CD4-positive, alpha-beta T cell (primary cell): ENCODE data around the gene FAM110D. TPM values are rescaled to one million over a fixed set of nuclear protein-coding genes. Genes with fewer than 3 reads are reported as not detected.

Experiments used
- ATAC-seq: fragments of 200-7000 bp; cut with Tn5 transposase; one replicate; pipeline ENCODE4 v1.10.0; 2022; ENCODE audit warnings: mild to moderate bottlenecking; ENCODE audit not compliant: poor library complexity
- CTCF ChIA-PET: fragments of 350-600 bp; sonication (Branson Sonifier 250); formaldehyde crosslinking; loops from one replicate; lab custom pipeline; 2021; ENCODE audit warnings: antibody characterized with exemption, inconsistent platforms; lab: Charles Lee
- POLR2A ChIA-PET: fragments of 350-600 bp; sonication (Branson Sonifier 250); formaldehyde crosslinking; loops from one replicate; lab custom pipeline; 2021; ENCODE audit warnings: antibody characterized with exemption, inconsistent platforms; lab: Charles Lee
- DNase-seq, 14 experiments: peaks; one replicate each; pipeline ENCODE4 v3.0.0-alpha.2; 2013 to 2020; ENCODE audit warnings: mixed read lengths in 2 of 14
- H3K27ac ChIP-seq, 2 donors: one replicate each; pipeline versions ENCODE4 v1.5.1 to v1.7.0; 2013; ENCODE audit warnings: low read length in 2 of 2, low read depth in 1 of 2, mild to moderate bottlenecking in 1 of 2
- H3K27me3 ChIP-seq, 2 experiments: 1 replicate in 1 of 2; 2 replicates in 1 of 2; pipeline versions ENCODE4 v1.6.1 to v1.7.0; 2013; ENCODE audit warnings: low read length in 2 of 2, control low read depth in 1 of 2, mild to moderate bottlenecking in 1 of 2, moderate library complexity in 1 of 2; ENCODE audit not compliant: insufficient read depth in 2 of 2, control insufficient read depth in 1 of 2
- H3K36me3 ChIP-seq: one replicate; pipeline ENCODE4 v1.6.1; 2013; ENCODE audit warnings: low read length, control low read depth; ENCODE audit not compliant: insufficient read depth
- H3K4me1 ChIP-seq: one replicate; pipeline ENCODE4 v1.6.1; 2013; ENCODE audit warnings: low read length, control low read depth; ENCODE audit not compliant: insufficient read depth
- H3K4me3 ChIP-seq: one replicate; pipeline ENCODE4 v1.5.1; 2013; ENCODE audit warnings: mild to moderate bottlenecking, low read length, moderate library complexity
- H3K9me3 ChIP-seq, 2 experiments: 1 replicate in 1 of 2; 2 replicates in 1 of 2; pipeline versions ENCODE4 v1.6.1 to v1.7.0; 2013; ENCODE audit warnings: low read length in 2 of 2, mild to moderate bottlenecking in 2 of 2, control low read depth in 1 of 2, moderate library complexity in 1 of 2; ENCODE audit not compliant: control insufficient read depth in 1 of 2, insufficient read depth in 1 of 2
- H3K27ac Mint-ChIP-seq: one replicate; pipeline ENCODE4 v1.8.0; 2020; ENCODE audit warnings: mixed read lengths
- H3K27me3 Mint-ChIP-seq: one replicate; pipeline ENCODE4 v1.8.0; 2021; ENCODE audit warnings: mixed read lengths
- H3K36me3 Mint-ChIP-seq: one replicate; pipeline ENCODE4 v1.8.0; 2021; ENCODE audit warnings: low read depth, mixed read lengths
- H3K4me1 Mint-ChIP-seq: one replicate; pipeline ENCODE4 v1.8.0; 2021; ENCODE audit warnings: low read depth, mixed read lengths
- H3K4me3 Mint-ChIP-seq: one replicate; pipeline ENCODE4 v1.8.0; 2020; ENCODE audit warnings: mild to moderate bottlenecking, mixed read lengths
- H3K9me3 Mint-ChIP-seq: one replicate; pipeline ENCODE4 v1.8.0; 2020; ENCODE audit warnings: mixed read lengths
- intact Hi-C, 2 experiments: fragments of 100-400 bp; cut with DNase I in 1 of 2; cut with micrococcal nuclease in 1 of 2; formaldehyde crosslinking; loops; one replicate each; pipeline versions ENCODE4 v1.15.1 to v1.9.0; 2023 to 2025; cut with DNase I, micrococcal nuclease
- total RNA-seq, 174 experiments: library from RNA in 2 of 174; stranded (reverse) in 2 of 174; gene quantifications; one replicate each; pipeline ENCODE4 v1.2.3 and lab custom pipeline; 2021 to 2026
- TF ChIP-seq, protein P1 (sequence below): fragments of 200-600 bp; IDR thresholded peaks from one replicate; pipeline ENCODE4 v1.8.0; 2022; ENCODE audit warnings: antibody characterized with exemption, mild to moderate bottlenecking

Gene FAM110D
- total RNA-seq, 2 experiments from 2014 or later: not detected

- Histone ChIP-seq H3K27me3 (peaks cover 10% of the 10 kb centered on the region in 2 experiments), H3K9me3 (no peaks in the 10 kb centered on the region), H3K36me3 (no peaks in the 10 kb centered on the region), H3K4me3 (no peak overlapping the region), H3K27ac (no peak overlapping the region), H3K4me1 (peaks cover 5% of the 10 kb centered on the region)
- POLR2A ChIA-PET: no interaction called here
- CTCF ChIA-PET: interaction anchor here (1.3 kb wide), 1 partner anchor 9 kb away, joined by 3 read pairs; no protein-coding TSS in a partner anchor
- H3K4me1 Mint-ChIP-seq: no peaks in the 10 kb centered on the region
- H3K36me3 Mint-ChIP-seq: no peaks in the 10 kb centered on the region
- intact Hi-C loops: no loop called here
- ATAC-seq (no peak), DNase-seq (no peak)
- no peak overlapping the region for H3K4me3 Mint-ChIP-seq
- no peaks in the 10 kb centered on the region for H3K9me3 Mint-ChIP-seq
- no peak overlapping the region for H3K27ac Mint-ChIP-seq
- TF ChIP-seq, protein P1, sequence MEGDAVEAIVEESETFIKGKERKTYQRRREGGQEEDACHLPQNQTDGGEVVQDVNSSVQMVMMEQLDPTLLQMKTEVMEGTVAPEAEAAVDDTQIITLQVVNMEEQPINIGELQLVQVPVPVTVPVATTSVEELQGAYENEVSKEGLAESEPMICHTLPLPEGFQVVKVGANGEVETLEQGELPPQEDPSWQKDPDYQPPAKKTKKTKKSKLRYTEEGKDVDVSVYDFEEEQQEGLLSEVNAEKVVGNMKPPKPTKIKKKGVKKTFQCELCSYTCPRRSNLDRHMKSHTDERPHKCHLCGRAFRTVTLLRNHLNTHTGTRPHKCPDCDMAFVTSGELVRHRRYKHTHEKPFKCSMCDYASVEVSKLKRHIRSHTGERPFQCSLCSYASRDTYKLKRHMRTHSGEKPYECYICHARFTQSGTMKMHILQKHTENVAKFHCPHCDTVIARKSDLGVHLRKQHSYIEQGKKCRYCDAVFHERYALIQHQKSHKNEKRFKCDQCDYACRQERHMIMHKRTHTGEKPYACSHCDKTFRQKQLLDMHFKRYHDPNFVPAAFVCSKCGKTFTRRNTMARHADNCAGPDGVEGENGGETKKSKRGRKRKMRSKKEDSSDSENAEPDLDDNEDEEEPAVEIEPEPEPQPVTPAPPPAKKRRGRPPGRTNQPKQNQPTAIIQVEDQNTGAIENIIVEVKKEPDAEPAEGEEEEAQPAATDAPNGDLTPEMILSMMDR: no peak
- H3K27me3 Mint-ChIP-seq: peaks cover 36% of the 10 kb centered on the region
Measured at GRCh38 chr1:26153966-26154532, 4.8 kb upstream of the FAM110D start.

DNA sequence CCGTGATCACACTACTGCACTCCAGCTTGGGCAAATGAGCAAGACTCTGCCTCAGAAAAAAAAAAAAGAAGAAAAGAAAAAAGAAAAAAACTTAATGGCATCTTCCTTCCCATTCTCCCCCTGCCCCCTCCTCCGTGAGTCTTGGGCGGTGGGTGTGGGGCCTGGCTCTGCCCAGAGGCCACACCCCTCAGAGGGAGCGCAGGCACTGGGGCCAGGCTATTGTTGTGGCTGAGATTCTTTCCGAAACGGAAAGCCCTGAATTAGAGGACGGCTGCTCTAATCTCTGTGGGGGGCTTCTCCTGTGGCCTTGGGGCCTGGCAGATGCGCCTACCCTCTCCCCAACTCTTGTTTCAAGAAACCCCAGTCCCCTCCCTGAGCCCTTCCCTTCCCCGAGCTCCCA, 4.1 kb upstream of the FAM110D start:
- Histone ChIP-seq H3K27me3 (peaks cover 10 to 17% of the 10 kb centered on the region in 2 experiments), H3K27ac (no peak overlapping the region), H3K4me1 (peaks cover 5% of the 10 kb centered on the region), H3K9me3 (no peaks in the 10 kb centered on the region), H3K36me3 (no peaks in the 10 kb centered on the region), H3K4me3 (no peak overlapping the region)
- intact Hi-C loops: no loop called here
- ATAC-seq: no peak
- POLR2A ChIA-PET: interaction anchor here (0.6 kb wide), 1 partner anchor 356 kb away, joined by 3 read pairs; no protein-coding TSS in a partner anchor
- CTCF ChIA-PET: interaction anchor here (1.3 kb wide), 1 partner anchor 9 kb away, joined by 3 read pairs; no protein-coding TSS in a partner anchor
- TF ChIP-seq, protein P1: no peak
- no peaks in the 10 kb centered on the region for H3K4me1 Mint-ChIP-seq
- peaks cover 43% of the 10 kb centered on the region for H3K27me3 Mint-ChIP-seq
- no peak overlapping the region for H3K27ac Mint-ChIP-seq
- H3K4me3 Mint-ChIP-seq: no peak overlapping the region
- H3K9me3 Mint-ChIP-seq: no peaks in the 10 kb centered on the region
- no peaks in the 10 kb centered on the region for H3K36me3 Mint-ChIP-seq
- no peak for DNase-seq

DNA sequence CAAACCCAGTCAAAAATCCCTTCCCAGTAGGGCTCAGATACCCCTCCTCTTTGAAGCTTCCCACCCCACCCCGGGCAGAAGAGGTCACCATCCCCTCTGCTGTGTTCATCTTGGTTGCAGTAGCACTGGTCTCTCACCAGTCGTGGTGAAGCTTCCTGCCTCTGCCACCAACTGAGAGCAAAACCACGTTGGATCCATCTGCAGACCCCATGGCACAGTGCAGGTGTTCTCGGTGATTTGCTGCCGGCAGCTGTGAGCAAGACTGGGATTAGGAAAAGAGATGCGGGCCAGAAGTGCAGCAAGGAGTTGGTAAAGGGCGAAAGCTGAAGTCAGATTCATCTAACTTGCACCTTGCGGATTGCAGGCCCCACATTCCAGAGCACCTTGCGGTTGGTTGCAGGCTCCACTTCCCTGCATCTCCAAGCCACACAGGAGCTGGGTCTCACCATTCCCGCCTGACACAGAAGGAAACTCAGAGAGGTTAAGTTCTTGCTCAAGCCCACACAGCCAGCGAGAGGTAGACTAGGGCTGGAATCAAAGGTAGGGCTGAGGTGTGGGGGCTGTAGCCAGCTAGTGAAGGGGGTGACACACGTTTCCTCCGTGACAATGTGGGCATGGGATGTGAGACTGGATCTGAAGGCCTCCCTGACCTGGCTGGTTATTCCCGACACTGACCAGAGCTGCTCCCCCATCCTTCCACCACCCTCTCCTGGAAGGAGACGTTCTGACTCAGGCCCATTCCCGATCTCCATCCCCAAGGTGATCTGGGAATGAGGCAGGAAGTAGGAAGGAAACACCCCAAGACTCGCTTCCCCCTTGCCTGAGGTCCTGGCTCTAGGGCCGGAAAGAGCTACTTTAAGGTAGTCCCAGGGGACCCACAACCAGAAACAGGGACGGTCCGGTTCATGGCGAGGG, 3.3 kb upstream of the FAM110D start:
- Mint-ChIP-seq H3K27ac (no peak overlapping the region), H3K4me1 (no peaks in the 10 kb centered on the region), H3K36me3 (no peaks in the 10 kb centered on the region), H3K4me3 (no peak overlapping the region), H3K9me3 (no peaks in the 10 kb centered on the region), H3K27me3 (peaks cover 45% of the 10 kb centered on the region)
- POLR2A ChIA-PET: interaction anchor here (0.6 to 0.7 kb wide), 2 partner anchors 355 to 477 kb away, joined by 3 read pairs; no protein-coding TSS in a partner anchor
- H3K27ac ChIP-seq: no peak overlapping the region
- TF ChIP-seq, protein P1: no peak
- CTCF ChIA-PET: no interaction called here
- intact Hi-C loops: no loop called here
- no peak overlapping the region for H3K4me3 ChIP-seq
- H3K9me3 ChIP-seq: no peaks in the 10 kb centered on the region
- ATAC-seq (no peak), DNase-seq (no peak)
- no peaks in the 10 kb centered on the region for H3K36me3 ChIP-seq
- peaks cover 5% of the 10 kb centered on the region for H3K4me1 ChIP-seq
- peaks cover 13 to 23% of the 10 kb centered on the region in 2 experiments for H3K27me3 ChIP-seq
